Stimulated activated CD4-positive, alpha-beta T cell treated with anti-CD3 and anti-CD28 coated beads, Interleukin-15, amount 100 ng/mL, for 1 hour (primary cell): ENCODE results near the gene ARL4D.
"Not testable (repeated sequence)": the region's sequence is repeated elsewhere in the genome, so short reads cannot be mapped to it uniquely, and the experiment has no call there.

Experiments
- DNase-seq, 2 donors: peaks; one replicate each; pipeline ENCODE4 v3.0.0-alpha.2; 2020; ENCODE audit warnings: low read depth in 1 of 2, low spot score in 1 of 2

Gene ARL4D

DNA sequence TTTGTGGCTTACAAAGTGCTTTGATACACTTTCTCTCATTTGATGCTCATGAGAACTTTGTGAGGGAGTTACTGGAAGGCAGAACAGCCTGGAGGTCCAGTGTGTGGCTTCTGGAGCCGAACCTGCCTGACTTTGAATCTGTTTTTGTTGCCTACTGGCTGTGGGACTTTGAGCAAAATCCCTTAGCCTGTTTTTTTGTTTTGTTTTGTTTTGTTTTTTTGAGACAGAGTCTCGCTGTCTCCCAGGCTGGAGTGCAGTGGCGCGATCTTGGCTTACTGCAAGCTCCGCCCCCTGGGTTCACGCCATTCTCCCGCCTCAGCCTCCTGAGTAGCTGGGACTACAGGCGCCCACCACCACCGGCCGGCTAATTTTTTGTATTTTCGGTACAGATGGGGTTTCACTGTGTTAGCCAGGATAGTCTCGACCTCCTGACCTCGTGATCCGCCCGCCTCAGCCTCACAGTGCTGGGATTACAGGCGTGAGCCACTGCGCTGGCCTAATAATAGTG is 20.6 kb downstream of the ARL4D start:
- not testable (repeated sequence) for DNase-seq

DNA sequence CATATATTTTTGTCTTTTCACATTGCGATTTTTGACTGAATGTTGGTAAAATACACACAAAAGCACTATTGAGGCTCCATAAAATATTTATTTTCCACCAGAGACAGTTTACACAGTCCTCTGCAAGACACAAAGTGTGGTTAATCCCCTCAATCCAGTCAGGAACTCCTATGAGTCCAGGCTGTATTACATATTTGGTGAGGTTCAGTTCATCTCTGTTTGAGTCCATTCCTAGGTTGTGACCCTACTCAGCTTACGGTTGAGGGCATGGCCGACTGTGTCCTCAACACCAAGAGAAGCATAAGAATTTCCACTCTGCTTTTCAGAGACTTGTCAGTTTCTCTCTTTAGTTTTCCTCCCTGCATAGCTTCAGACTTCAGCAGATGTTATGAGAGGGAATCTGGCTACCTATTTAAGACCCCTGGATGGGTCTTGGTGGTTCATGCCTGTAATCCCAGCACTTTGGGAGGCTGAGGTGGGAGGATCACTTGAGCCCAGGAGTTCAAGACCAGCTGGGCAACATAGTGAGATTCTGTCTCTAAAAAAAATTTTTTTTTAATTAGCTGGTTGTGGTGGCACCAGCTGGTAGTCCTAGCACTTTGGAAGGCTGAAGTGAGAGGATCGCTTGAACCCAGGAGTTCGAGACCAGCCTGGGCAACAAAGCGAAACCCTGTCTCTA is 25.1 kb downstream of the ARL4D start:
- DNase-seq, result no peak

DNA sequence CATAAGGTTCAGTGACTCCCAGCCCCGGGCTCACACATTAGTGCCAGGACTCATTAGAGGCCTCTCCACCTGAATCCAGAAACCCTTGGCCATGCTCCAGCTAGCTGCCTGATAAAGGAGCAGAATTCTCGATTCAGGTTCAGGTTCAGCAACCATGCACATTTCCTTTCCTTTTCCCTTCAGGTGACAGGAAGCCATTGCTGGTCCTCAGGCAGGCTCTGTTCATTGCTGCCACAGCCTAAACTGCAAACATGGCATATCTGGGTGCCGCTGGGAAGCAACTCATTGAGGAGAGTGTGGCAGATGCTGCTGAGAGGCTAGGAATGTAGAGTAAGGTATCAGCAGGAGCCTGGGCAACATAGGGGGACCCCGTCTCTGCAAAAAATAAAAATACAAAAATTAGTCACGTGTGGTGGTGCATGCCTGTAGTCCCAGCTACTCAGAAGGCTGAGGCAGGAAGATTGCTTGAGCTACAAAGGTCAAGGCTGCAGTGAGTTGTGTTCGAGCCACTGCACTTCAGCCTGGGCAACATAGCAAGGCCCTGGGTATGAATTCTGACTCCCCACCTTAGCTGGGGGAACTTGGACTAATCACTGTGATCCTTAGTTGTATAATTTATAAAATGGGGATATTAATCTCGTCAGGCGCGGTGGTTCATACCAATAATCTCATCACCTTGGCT is 28.7 kb downstream of the ARL4D start:
- no peak for DNase-seq

DNA sequence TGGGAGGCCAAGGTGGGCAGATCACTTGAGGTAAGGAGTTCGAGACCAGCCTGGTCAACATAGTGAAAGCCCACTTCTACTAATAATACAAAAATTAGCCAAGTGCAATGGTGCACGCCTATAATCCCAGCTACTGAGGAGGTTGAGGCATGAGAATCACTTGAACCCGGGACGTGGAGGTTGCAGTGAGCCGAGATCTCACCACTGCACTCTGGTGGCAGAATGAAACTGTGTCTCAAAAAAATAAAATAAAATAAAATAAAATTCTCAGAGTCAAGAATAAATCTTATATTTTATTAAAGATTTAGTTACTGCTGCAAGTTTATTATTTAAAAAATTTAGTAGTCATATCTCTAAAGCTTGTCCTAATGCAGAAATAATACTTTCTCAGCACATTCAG is 29.7 kb downstream of the ARL4D start:
- DNase-seq, result no peak

DNA sequence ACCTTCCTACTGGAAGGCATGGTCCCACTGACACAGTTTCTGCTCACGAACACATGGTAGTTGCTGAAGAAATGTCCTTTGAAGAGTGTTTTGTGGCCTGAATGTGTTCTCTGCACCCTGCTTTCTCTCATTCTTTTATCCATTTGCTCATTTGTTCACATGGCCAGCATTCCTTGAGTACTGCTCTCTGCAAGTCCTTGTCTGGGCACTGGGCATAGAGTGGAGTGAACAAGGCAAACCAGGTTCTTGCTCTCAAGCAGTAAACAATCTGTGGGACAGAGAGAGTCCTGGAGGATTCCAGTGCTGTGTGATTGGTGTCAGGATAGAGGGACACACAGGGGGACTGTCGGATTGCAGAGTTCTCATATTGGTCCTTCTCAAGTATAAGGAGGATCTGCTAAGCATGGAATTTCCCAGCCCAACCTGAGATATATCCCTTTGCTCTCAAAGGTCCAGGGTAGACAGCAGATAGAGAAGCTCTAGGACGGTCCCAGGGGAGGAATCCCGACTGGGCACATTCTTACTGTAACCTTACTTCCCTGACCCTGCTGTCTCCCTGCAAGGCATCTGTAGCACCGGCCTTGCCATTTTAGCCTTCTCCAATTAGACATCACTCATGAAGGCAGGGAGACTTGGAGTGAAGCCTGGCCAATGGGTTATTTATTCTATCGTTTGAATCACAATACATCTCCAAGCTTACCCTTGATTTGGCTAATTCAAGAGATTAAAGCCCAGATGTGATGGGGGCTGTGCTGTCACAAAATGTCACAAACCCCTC is 32.3 kb downstream of the ARL4D start:
- no peak for DNase-seq

DNA sequence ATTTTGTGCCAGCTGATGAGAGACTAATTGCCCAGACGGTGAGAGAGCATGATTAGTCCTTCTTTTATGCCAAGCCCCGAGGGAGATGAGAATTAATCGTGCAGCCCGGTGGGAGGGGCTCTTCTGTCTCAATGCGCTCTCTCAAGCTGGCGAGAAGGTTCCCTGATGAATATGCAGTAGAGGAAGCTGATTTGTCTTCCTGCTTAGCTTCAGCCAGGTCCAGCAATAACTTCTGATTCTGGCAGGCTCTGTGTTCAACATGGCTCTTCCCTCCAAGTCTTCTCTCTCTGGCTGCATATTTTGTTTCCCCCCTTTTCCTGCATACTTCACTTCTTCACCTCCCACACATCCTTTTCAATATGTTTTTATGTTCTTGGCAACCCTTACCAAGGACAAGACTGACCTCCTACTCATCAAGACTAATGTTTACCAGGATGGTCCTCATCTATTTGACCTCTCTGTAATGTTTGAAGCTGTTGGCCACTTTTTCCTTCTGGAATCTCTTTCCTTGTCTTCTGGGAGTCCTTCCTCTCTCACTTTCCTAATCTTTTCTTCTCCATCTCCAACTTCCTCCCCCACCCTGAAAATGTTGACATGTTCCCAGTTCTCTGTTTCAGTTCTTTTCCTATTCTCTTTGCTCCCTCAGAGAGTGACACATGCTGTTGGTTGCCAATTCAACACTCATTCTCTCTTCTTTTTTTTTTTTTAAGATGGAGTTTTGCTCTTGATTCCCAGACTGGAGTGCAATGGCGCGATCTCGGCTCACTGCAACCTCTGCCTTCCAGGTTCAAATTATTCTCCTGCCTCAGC is 33.1 kb downstream of the ARL4D start:
- no peak for DNase-seq

DNA sequence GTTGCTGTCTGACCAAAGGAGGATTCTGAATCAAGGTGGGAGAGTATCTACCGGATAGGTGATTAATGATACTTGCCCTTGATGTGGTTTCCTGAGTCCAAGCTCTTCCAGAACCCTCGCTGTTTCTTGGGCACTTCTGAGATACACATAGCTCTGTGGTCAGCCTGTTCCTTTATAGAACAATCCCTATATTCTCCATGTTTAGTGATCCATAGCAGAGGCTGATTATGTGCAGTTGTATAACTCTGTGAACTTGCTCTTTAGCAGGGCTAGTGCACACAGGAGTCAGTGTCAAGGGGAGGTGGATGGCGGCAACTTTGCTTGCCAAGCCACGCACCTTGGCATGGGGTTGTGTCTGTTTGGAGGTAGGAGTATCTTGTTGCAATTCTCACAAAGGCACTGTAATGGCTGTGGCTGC is 36.1 kb downstream of the ARL4D start:
- no peak for DNase-seq

DNA sequence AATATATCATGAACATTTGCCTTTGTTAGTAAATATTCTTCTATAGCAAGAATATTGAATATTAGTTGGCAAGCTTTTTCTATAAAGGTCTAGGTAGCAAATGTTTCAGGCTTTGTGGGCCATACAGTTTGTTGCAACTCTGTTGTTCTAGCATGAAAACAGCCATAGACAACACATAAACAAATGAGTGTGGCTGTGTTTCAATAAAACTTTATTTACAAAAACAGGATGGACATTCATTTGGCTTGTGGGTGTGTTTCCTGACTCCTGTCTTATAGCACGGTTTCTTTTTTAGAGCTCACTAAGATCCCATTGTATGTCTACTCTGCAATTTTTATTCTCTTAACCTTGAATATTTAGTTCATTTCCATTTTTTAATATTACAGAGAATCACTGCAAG is 39.0 kb downstream of the ARL4D start:
- no peak for DNase-seq

DNA sequence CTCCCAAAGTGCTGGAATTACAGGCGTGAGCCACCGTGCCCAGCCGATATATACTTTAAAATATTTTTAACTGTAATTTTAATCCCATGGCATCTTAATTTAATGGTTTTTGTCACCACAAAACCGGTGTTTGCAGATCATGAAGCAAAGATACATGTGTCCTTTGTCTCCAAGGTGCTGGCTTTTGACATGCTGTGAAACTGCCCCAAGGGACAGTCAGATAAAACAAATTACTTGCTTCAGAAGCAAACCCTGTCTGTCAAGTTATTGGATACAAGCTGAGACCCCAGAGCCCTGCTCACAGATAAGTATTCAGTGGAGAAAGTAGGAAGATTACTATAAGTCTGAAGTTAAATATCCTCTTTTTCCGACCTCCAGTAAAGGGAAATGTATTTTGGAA is 39.8 kb downstream of the ARL4D start:
- no peak for DNase-seq

DNA sequence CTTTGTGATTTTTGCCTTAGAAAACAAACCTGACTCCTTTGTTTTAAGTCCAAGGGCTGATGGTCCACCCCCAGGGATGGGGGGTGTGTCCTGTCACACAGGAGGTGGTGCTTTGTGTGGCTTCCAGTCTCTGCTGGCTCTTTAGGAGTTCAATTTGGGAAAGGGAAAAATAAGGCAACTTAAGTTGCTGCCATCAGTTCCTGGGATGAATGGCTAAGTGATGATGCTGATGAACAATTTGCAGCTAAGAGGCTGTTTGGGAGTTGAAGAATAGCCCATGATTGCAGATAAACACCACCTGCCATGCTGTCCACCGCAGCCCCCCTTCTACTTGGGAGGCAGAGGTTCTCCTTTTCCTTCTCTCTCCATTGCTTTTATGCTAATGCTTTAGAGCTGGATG is 40.2 kb downstream of the ARL4D start:
- no peak for DNase-seq

DNA sequence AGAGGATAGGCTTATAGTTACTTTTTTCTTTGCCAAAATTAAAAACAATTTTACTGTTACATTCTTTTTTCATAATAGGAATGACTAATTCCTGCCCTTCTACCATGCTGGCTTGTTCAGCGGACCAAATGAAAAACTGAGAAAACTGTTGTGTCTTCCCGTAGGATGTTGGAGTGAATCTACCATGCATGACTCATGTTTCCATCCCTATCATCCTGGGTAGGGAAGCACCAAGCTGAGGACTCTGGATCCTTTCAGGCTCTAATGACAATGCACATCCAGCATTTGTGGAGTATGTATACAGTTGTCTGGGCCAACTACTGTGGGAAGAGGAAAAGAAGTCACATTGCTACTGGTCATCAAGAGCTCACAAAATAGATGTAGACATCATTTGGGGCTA is 43.9 kb downstream of the ARL4D start:
- DNase-seq, result no peak

DNA sequence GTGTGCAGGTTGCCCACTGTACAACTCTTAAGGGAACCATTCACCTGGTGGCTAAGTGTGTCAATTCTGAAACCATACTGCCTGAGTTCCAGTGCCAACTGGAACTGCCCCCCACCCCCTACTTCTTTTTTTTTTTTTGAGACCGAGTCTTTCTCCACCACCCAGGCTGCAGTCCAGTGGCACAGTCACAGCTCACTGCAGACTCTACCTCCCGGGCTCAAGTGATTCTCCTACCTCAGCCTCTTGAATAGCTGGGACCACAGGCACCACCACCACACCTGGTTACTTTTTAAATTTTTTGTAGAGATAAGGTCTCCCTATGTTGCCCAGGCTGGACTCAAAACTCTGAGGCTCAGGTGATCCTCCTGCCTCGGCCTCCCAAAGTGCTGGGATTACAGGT is 44.6 kb downstream of the ARL4D start:
- no peak for DNase-seq

DNA sequence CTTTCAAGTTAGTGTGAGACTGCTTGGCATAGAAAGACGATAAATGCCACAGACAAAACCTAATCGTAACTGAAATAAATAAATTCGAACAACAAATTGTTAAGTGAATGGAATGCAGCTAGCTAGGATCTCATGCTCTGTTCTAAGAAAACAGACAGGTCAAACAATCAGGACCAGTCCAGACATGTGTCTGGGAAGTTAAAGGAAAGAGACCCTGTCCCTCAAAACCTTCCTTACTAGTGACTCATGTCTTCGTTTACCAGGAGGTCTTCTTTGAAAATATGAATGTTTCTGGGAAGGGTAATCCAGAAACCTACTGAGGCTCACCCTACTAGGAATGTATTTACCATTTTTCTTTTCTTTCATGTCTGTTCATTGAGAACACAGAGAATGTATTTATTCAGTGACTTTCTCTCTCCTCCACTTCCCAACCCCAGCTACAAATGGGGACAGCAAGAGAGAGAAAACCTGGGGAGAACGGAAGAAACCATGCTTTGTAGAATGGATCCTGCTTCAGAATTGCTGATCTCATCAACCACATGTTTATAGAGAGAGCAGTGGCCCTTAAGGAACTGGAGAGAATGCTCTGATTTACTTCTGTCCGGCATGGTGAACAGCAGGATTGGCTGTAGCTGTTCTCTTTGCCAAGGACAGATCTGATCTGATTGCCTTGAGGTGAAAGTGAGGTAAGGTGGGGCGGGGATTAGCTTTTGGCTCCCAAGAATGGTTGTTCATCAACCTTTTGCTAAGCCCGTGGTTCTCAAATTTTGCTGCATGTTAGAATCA is 45.6 kb downstream of the ARL4D start:
- DNase-seq, result no peak

DNA sequence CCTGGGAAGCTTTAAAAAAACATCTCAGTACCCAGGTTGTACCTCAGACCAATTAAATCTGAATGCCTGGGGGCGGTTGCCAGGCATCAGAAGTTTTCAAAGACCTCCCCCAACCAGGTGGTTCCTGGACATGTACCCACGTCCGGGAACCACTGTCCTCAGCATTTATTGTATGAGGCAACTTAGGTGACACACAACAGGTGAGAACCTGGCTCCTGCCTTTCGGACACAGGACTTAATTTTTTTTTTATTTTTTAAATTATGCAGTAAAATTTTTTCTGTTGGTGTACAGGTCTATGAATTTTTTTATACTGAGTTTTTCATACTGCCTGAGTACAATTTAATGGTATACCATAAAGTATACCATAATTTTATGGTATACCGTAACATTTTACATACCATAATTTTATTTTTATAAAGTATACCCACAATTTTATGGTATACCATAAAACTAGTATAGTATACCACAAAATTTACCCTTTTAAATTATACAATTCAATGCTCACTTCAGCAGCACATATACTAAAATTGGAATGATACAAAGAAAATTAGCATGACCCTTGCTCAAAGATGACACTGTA is 46.3 kb downstream of the ARL4D start:
- DNase-seq, result no peak

DNA sequence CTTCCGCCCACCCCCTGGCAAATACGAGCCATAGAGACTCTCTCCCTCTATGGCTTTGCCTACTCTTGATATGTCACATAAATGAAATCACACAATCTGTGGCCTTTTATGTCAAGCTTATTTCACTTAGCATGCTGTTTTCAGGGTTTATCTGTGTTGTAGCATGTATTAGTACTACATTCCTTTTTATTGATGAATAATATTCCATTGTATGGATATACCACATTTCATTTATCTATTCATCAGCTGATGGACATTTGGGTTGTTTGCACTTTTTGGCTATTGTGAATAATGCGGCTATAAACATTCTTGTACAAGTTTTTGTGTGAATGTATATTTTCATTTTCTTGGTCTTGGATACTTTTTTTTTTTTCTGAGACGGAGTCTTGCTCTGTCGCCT is 48.0 kb downstream of the ARL4D start:
- no peak for DNase-seq

DNA sequence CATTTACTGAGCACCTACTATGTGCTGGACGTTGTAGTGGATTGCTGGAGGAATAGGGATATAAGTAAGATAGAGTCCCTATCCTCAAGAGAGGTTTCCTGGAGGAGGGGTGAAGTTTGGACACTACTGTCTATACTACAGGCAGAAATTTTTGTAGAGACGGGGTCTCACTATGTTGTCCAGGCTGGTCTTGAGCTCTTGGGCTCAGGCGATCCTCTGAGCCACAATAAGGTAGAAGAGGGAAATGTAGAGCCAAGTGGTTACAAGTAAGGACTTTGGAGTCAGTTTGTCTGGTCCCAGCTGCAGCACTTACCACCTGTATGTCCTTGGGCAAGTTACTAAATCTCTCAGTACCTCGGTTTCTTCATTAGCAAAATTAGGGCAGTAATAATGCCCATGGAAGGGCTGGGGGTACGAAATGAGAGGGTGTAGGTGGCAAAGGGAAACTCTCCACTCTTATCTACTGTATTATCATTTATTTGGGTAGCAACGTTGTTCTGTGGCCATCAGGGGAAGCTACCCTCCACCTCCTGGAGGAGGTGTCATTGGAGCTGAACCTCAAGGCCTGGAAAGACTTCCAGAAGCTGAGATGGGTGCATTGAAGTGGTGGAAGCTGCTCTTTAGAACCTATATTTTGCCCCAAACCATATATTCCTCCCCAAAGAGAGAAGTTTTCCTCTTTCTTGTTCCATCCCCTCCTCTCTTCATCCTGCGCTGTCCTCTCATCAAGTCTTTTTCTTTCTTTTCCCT is 50.1 kb downstream of the ARL4D start:
- no peak for DNase-seq

DNA sequence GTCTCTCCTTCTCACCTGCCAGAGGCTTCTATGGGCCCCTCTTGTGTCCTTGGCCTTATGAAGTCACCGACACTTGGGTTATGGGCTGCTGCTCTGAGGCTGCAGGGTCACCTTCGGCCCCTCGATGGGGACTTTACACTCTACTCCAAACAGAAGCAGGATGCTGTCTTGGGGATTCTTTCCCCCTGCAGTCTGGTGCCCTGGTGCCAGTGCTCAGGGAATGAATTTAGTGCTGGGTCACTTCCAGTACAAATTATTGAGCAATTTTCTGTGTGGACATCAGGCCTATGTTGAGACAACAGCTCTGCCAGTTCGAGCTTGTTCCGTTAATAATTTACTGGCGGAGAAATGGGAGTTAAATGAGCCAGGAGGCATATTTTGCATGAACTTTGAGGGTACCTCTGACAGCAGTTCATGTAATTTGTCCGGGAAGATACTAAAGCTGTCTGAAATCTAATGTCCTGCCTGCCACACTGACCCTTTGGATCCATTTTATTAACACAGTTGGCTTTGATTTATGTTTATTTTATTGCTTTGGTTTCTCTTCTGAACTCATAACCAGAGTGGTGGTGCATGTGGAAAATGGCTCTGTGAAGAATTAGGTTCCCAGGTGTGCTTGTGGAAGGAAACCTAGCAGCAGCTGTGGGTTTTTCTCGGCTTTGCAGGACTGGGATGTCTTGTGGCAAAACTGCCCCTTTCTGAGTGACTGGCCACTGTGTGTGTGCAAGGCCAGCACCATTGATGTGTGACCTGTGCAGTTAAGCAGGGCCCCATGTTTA is 50.9 kb downstream of the ARL4D start:
- no peak for DNase-seq
